Measurements from ENCODE around the gene UBAC2. TPM values are rescaled to one million over a fixed set of nuclear protein-coding genes. Genes with fewer than 3 reads are reported as not detected.

The UBAC2 gene
- total RNA-seq, 4 donors from 2014 or later = 67.3 to 111 (median 93.8) TPM

GRCh38 chr13:99250982-99251825 is 50.5 kb downstream of the UBAC2 start:
- DNase-seq (ENCODE audit: low spot score in 2 of 2) = no peak
- H3K27ac ChIP-seq = no peak overlapping the region
- H3K27me3 ChIP-seq = no peaks in the 10 kb centered on the region
- H3K4me3 ChIP-seq = no peak overlapping the region
- H3K4me1 ChIP-seq = peaks cover 3% of the 10 kb centered on the region
- H3K9me3 ChIP-seq = no peaks in the 10 kb centered on the region
- TF ChIP-seq CTCF (IDR thresholded peaks at IDR 0.05) (no peak), POLR2A (IDR thresholded peaks at IDR 0.05) (no peak), EP300 (IDR thresholded peaks at IDR 0.05) (no peak), POLR2AphosphoS5 (IDR thresholded peaks at IDR 0.05) (no peak)
- H3K36me3 ChIP-seq = peaks cover 22% of the 10 kb centered on the region
- WGBS = 91% methylated on average over 5 of the region's 5 CpGs

GRCh38 chr13:99251921-99252320 is 51.3 kb downstream of the UBAC2 start:
- DNase-seq (ENCODE audit: low spot score in 2 of 2) = no peak
- Histone ChIP-seq H3K4me3 (no peak overlapping the region), H3K36me3 (peaks cover 22% of the 10 kb centered on the region), H3K4me1 (peaks cover 3% of the 10 kb centered on the region), H3K27ac (no peak overlapping the region), H3K9me3 (no peaks in the 10 kb centered on the region), H3K27me3 (no peaks in the 10 kb centered on the region)
- TF ChIP-seq CTCF (IDR thresholded peaks at IDR 0.05) (no peak), POLR2AphosphoS5 (IDR thresholded peaks at IDR 0.05) (no peak), EP300 (IDR thresholded peaks at IDR 0.05) (no peak), POLR2A (IDR thresholded peaks at IDR 0.05) (no peak)
- 85% methylated on average over 4 of the region's 4 CpGs for WGBS

- H3K4me1 ChIP-seq = peaks cover 3% of the 10 kb centered on the region
Measured at GRCh38 chr13:99254830-99255229, 54.2 kb downstream of the UBAC2 start.

GRCh38 chr13:99255271-99255670 is 54.6 kb downstream of the UBAC2 start:
- TF ChIP-seq POLR2AphosphoS5 (IDR thresholded peaks at IDR 0.05) (no peak), POLR2A (IDR thresholded peaks at IDR 0.05) (no peak), CTCF (IDR thresholded peaks at IDR 0.05) (no peak), EP300 (IDR thresholded peaks at IDR 0.05) (no peak)
- WGBS = 88% methylated on average over 10 of the region's 10 CpGs

More at GRCh38 chr13:99254830-99255229, 54.2 kb downstream of the UBAC2 start:
- TF ChIP-seq POLR2A (IDR thresholded peaks at IDR 0.05) = no peak
- no peak for TF ChIP-seq CTCF (IDR thresholded peaks at IDR 0.05)
- TF ChIP-seq POLR2AphosphoS5 (IDR thresholded peaks at IDR 0.05) = no peak
- TF ChIP-seq EP300 (IDR thresholded peaks at IDR 0.05) = no peak
- no peak overlapping the region for H3K4me3 ChIP-seq
- H3K27ac ChIP-seq = no peak overlapping the region
- H3K36me3 ChIP-seq = peaks cover 15% of the 10 kb centered on the region
- WGBS = 85% methylated on average over 14 of the region's 14 CpGs
- no peak for DNase-seq (ENCODE audit: low spot score in 2 of 2)
- no peaks in the 10 kb centered on the region for H3K9me3 ChIP-seq
- H3K27me3 ChIP-seq = no peaks in the 10 kb centered on the region

GRCh38 chr13:99256283-99256682 is 55.6 kb downstream of the UBAC2 start:
- no peak overlapping the region for H3K4me3 ChIP-seq
- WGBS = 91% methylated on average over 2 of the region's 2 CpGs
- H3K4me1 ChIP-seq = peaks cover 3% of the 10 kb centered on the region
- no peak overlapping the region for H3K27ac ChIP-seq
- TF ChIP-seq EP300 (IDR thresholded peaks at IDR 0.05) (no peak), CTCF (IDR thresholded peaks at IDR 0.05) (no peak), POLR2A (IDR thresholded peaks at IDR 0.05) (no peak), POLR2AphosphoS5 (IDR thresholded peaks at IDR 0.05) (no peak)
- H3K9me3 ChIP-seq = no peaks in the 10 kb centered on the region
- peaks cover 20% of the 10 kb centered on the region for H3K36me3 ChIP-seq
- no peaks in the 10 kb centered on the region for H3K27me3 ChIP-seq
- no peak for DNase-seq (ENCODE audit: low spot score in 2 of 2)

More at GRCh38 chr13:99255271-99255670, 54.6 kb downstream of the UBAC2 start:
- Histone ChIP-seq H3K36me3 (peaks cover 20% of the 10 kb centered on the region), H3K4me1 (peaks cover 3% of the 10 kb centered on the region), H3K27me3 (no peaks in the 10 kb centered on the region), H3K9me3 (no peaks in the 10 kb centered on the region), H3K4me3 (no peak overlapping the region), H3K27ac (no peak overlapping the region)
- DNase-seq (ENCODE audit: low spot score in 2 of 2) = no peak

All from suprapubic skin (tissue), 4 donors.